OCI-LY7 (cell line): Measurements from ENCODE around the gene MDK. TPM values are rescaled to one million over a fixed set of nuclear protein-coding genes. Genes with fewer than 3 reads are reported as not detected.

ENCODE experiments used
- BruUV-seq: library from RNA; stranded (reverse); fragments of 400-500 nt; replicated peaks from 2 replicates; lab custom pipeline; 2021; lab: Mats Ljungman, UMichigan
- CTCF ChIA-PET: fragments of 300-600 bp; sonication (Branson Sonifier 250); formaldehyde crosslinking; loops from one replicate; lab custom pipeline; 2022; ENCODE audit warnings: antibody characterized with exemption; ENCODE audit not compliant: unreplicated experiment; lab: Charles Lee
- POLR2A ChIA-PET: fragments of 300-600 bp; sonication (Branson Sonifier 250); formaldehyde crosslinking; loops from one replicate; lab custom pipeline; 2022; ENCODE audit warnings: antibody characterized with exemption; lab: Charles Lee
- DNase-seq: peaks from one replicate; pipeline ENCODE4 v3.0.0-alpha.2; 2015; ENCODE audit warnings: low spot score
- H2AFZ ChIP-seq: fragments of 200-600 bp; sonication (generic), shearing (Covaris generic); 2 replicates; pipeline ENCODE4 v1.6.1; 2014; ENCODE audit warnings: mild to moderate bottlenecking, antibody characterized with exemption, low read length, moderate library complexity
- H3K27ac ChIP-seq: fragments of 200-600 bp; sonication (generic); 2 replicates; pipeline ENCODE4 v1.5.1; 2014; ENCODE audit warnings: mixed run types, low read depth, mild to moderate bottlenecking, moderate library complexity, low read length, inconsistent platforms; ENCODE audit not compliant: poor library complexity, severe bottlenecking
- H3K36me3 ChIP-seq: fragments of 200-600 bp; sonication (generic); 2 replicates; pipeline ENCODE4 v1.6.1; 2014; ENCODE audit warnings: mild to moderate bottlenecking, antibody characterized with exemption, low read length, moderate library complexity, mixed read lengths; ENCODE audit not compliant: insufficient read depth
- H3K4me1 ChIP-seq: fragments of 200-600 bp; sonication (generic); 2 replicates; pipeline ENCODE4 v1.5.1; 2014; ENCODE audit warnings: mild to moderate bottlenecking, low read length; ENCODE audit not compliant: insufficient read depth, poor library complexity, severe bottlenecking
- H3K4me2 ChIP-seq: fragments of 200-600 bp; sonication (generic); 2 replicates; pipeline ENCODE4 v1.6.1; 2014; ENCODE audit warnings: mild to moderate bottlenecking, low read length
- H3K4me3 ChIP-seq: fragments of 200-600 bp; sonication (generic); 2 replicates; pipeline ENCODE4 v1.5.1; 2014; ENCODE audit warnings: mild to moderate bottlenecking, low read depth, low read length; ENCODE audit not compliant: poor library complexity, severe bottlenecking
- H3K79me2 ChIP-seq: fragments of 200-600 bp; sonication (generic); 2 replicates; pipeline ENCODE4 v1.6.1; 2016; ENCODE audit warnings: low read depth, mild to moderate bottlenecking, low read length, moderate library complexity, mixed read lengths; ENCODE audit not compliant: insufficient read depth
- H3K9me2 ChIP-seq: fragments of 200-600 bp; sonication (generic); 2 replicates; pipeline ENCODE4 v1.6.1; 2016; ENCODE audit warnings: mild to moderate bottlenecking, low read length, mixed read lengths; ENCODE audit not compliant: insufficient read depth
- H3K9me3 ChIP-seq: fragments of 200-600 bp; sonication (generic); 2 replicates; pipeline ENCODE4 v1.6.1; 2014; ENCODE audit warnings: mild to moderate bottlenecking, mixed run types, low read length, mixed read lengths
- H4K20me1 ChIP-seq: fragments of 200-600 bp; sonication (generic); 2 replicates; pipeline ENCODE4 v1.6.1; 2014; ENCODE audit warnings: mild to moderate bottlenecking, antibody characterized with exemption, low read length, moderate library complexity, mixed read lengths; ENCODE audit not compliant: insufficient read depth
- EZH2phosphoT487 ChIP-seq: fragments of 200-600 bp; sonication (generic); IDR thresholded peaks from 2 replicates; pipeline ENCODE4 v1.6.1; 2018; ENCODE audit warnings: low read depth, borderline replicate concordance, mild to moderate bottlenecking, mixed run types, antibody characterized with exemption, low read length, moderate library complexity, mixed read lengths
- intact Hi-C: fragments of 100-400 bp; cut with micrococcal nuclease; formaldehyde crosslinking; loops from one replicate; pipeline ENCODE4 v1.10.0; 2022; ENCODE audit not compliant: unreplicated experiment
- total RNA-seq, 2 experiments: library from RNA; depleted of rRNA in 1 of 2; stranded (reverse); fragments of >200 nt in 1 of 2; shearing (Covaris generic) in 1 of 2; gene quantifications; 2 replicates each; pipeline ENCODE4 v1.2.3, GENCODE V29; 2014 to 2022
- TF ChIP-seq, protein P1 (sequence below): fragments of 200-600 bp; sonication (generic); conservative IDR thresholded peaks from 2 replicates; pipeline ENCODE4 v1.5.1; 2014; ENCODE audit warnings: mild to moderate bottlenecking, antibody characterized with exemption, low read length, moderate library complexity, mixed read lengths

MDK gene
- total RNA-seq, 2 experiments from 2014 or later = 5.1 to 6.2 TPM

DNA sequence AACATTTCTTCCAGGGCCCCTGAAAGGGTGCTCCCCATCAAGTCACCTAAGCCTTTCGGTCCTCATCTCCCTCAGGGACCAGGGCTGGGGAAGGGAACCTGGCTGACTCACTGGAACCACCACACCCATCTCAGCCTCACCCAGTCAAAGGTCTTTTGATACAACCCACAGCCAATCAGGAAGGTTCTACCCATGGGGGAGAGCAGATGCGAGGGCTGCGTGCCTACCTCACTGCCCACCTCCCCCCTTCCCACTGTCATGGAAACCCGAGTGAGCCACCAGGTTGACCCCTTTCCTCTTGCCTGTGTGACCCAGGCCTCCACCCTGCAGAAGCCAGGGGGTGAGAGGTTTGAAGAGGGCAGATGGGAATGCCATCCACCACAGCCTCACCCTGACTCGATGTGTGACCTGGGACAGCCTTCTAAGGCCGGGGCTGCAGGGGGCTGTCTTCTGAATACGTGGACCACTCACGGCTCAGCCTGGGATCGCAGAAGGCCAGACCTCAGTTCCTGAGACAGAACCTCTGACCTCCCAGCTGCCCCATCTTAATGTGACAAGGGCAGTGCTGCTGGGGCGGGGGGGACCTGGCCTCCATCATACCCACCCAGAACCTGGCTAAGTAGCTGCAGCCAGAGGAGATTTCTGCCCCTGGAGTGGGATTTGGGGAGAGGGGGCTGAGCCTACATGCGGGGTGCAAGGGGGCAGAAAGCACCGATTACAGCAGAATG lies 2.7 kb downstream of the MDK start:
- no peaks in the 10 kb centered on the region for H3K9me2 ChIP-seq
- H3K79me2 ChIP-seq = no peaks in the 10 kb centered on the region
- TF ChIP-seq, protein P1, sequence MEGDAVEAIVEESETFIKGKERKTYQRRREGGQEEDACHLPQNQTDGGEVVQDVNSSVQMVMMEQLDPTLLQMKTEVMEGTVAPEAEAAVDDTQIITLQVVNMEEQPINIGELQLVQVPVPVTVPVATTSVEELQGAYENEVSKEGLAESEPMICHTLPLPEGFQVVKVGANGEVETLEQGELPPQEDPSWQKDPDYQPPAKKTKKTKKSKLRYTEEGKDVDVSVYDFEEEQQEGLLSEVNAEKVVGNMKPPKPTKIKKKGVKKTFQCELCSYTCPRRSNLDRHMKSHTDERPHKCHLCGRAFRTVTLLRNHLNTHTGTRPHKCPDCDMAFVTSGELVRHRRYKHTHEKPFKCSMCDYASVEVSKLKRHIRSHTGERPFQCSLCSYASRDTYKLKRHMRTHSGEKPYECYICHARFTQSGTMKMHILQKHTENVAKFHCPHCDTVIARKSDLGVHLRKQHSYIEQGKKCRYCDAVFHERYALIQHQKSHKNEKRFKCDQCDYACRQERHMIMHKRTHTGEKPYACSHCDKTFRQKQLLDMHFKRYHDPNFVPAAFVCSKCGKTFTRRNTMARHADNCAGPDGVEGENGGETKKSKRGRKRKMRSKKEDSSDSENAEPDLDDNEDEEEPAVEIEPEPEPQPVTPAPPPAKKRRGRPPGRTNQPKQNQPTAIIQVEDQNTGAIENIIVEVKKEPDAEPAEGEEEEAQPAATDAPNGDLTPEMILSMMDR = no peak
- TF ChIP-seq EZH2phosphoT487 = no peak
- H3K27ac ChIP-seq = no peak overlapping the region
- intact Hi-C loops = no loop called here
- H3K36me3 ChIP-seq = no peaks in the 10 kb centered on the region; the same call in 1 of the 2 replicates
- H3K4me2 ChIP-seq = no peak overlapping the region
- no TSS peak for BruUV-seq
- H2AFZ ChIP-seq = no peak overlapping the region
- POLR2A ChIA-PET = interaction anchor here (0.6 kb wide), 1 partner anchor 373 kb away, joined by 4 read pairs; no protein-coding TSS in a partner anchor
- H4K20me1 ChIP-seq = no peaks in the 10 kb centered on the region
- no peak for DNase-seq
- H3K9me3 ChIP-seq = no peaks in the 10 kb centered on the region
- peaks cover 11% of the 10 kb centered on the region for H3K4me1 ChIP-seq
- CTCF ChIA-PET = no interaction called here
- H3K4me3 ChIP-seq = no peak overlapping the region

DNA sequence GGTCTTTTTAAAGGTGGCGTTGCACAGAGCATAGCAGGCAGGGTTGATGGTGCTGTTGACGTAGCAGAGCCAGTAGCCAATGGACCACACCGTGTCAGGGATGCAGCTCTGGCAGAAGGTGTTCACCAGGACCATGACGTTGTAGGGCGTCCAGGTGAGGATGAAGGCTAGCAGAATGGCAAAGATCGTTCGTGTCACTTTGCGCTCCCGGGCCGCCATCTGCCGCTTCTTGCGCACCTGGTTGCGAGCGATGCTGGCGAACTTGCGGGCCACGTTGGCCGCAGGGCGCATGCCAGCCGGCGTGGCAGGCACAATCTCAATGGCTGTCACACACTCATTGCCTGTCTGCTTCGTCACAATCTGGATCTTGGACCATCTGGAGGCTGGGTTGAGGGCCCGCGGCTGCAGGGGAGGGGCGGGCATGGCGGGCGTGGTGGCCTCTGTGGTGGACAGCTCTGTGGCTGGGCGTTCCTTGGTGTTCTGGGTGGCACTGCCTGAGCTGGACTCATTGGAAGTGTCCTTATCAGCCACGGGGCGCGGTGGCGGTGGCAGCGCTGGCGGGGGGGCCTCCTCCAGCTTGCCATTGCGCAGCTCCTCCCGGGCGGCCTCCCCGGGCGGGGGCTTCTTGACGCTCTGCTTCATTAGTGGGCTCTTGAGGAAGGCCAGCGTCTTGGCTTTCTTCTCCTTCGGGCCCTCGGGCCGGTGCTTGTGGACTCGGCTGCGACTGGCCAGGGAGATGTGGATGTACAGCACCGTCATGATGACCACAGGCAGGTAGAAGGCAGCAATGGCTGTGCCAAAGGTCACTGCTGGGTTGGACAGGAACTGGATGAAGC lies 3.9 kb downstream of the MDK start:
- H3K4me1 ChIP-seq = peaks cover 9% of the 10 kb centered on the region
- no TSS peak for BruUV-seq
- H3K4me2 ChIP-seq = no peak overlapping the region
- H4K20me1 ChIP-seq = no peaks in the 10 kb centered on the region
- no peaks in the 10 kb centered on the region for H3K36me3 ChIP-seq
- TF ChIP-seq, protein P1 = no peak
- no peak for TF ChIP-seq EZH2phosphoT487
- no peaks in the 10 kb centered on the region for H3K79me2 ChIP-seq
- H3K9me3 ChIP-seq = no peaks in the 10 kb centered on the region
- no peak overlapping the region for H2AFZ ChIP-seq
- no peak for DNase-seq
- H3K27ac ChIP-seq = no peak overlapping the region
- CTCF ChIA-PET = no interaction called here
- H3K4me3 ChIP-seq = no peak overlapping the region
- H3K9me2 ChIP-seq = no peaks in the 10 kb centered on the region
- POLR2A ChIA-PET = no interaction called here
- intact Hi-C loops = no loop called here
